ENCODE data around the gene UBTD1. TPM values are rescaled to one million over a fixed set of nuclear protein-coding genes. Genes with fewer than 3 reads are reported as not detected.

Gene UBTD1
- total RNA-seq, 1 donor from 2014 or later, result 37.7 TPM

DNA sequence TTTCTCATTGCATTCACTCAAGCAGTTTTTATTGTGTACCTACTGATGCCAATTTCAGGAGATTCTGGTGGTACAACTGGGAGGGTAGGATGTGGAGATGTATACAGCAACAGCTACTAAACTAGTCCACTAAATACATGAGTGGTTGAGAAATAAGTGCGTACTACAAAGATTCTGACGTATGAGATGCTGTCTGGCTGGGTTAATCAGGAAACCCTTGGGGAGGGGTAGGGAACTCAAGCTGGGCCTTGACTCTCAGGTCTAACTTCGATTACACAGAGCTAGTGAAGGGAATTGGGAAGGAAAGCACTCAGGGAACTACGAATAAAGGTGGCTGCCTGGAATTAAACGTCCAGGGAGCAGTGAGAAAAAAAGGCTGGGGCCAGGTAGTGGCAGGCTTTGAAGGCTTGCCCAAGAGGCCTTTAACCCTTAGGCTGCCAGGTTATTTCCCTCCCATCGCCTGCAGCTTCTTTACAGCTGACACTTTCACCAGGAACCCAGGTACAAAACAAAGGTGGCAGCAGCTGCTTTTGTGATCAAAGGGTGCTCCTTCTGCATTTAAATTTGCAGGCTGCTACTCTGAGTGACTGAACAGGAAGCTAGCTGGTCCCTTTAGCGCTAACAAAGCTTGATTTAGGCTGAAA lies 3.7 kb upstream of the UBTD1 start:
- H3K4me1 ChIP-seq, result peaks cover 53% of the 10 kb centered on the region
- no peak for ATAC-seq
- DNase-seq, result no peak
- H3K27me3 ChIP-seq (ENCODE audit: low read depth), result no peaks in the 10 kb centered on the region
- H3K9me3 ChIP-seq, result no peaks in the 10 kb centered on the region
- peak overlapping the region; percentile 50 for H3K27ac ChIP-seq
- TF ChIP-seq, protein P1, sequence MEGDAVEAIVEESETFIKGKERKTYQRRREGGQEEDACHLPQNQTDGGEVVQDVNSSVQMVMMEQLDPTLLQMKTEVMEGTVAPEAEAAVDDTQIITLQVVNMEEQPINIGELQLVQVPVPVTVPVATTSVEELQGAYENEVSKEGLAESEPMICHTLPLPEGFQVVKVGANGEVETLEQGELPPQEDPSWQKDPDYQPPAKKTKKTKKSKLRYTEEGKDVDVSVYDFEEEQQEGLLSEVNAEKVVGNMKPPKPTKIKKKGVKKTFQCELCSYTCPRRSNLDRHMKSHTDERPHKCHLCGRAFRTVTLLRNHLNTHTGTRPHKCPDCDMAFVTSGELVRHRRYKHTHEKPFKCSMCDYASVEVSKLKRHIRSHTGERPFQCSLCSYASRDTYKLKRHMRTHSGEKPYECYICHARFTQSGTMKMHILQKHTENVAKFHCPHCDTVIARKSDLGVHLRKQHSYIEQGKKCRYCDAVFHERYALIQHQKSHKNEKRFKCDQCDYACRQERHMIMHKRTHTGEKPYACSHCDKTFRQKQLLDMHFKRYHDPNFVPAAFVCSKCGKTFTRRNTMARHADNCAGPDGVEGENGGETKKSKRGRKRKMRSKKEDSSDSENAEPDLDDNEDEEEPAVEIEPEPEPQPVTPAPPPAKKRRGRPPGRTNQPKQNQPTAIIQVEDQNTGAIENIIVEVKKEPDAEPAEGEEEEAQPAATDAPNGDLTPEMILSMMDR (IDR thresholded peaks at IDR 0.05), result no peak
- no peak overlapping the region for H3K4me3 ChIP-seq
- intact Hi-C loops (cut with DNase I), result no loop called here
- no peaks in the 10 kb centered on the region for H3K36me3 ChIP-seq

GRCh38 chr10:97497572-97498075 lies 1.1 kb upstream of the UBTD1 start:
- Histone ChIP-seq H3K9me3 (no peaks in the 10 kb centered on the region), H3K27me3 (ENCODE audit: low read depth) (no peaks in the 10 kb centered on the region), H3K27ac (peak overlapping the region; percentile 91), H3K4me3 (peak overlapping the region; percentile 99), H3K4me1 (peaks cover 57% of the 10 kb centered on the region), H3K36me3 (no peaks in the 10 kb centered on the region)
- TF ChIP-seq, protein P1 (IDR thresholded peaks at IDR 0.05), result no peak
- DNase-seq (peak; percentile 86), ATAC-seq (peak; percentile 37 to 40)
- intact Hi-C loops (cut with DNase I), result no loop called here

DNA sequence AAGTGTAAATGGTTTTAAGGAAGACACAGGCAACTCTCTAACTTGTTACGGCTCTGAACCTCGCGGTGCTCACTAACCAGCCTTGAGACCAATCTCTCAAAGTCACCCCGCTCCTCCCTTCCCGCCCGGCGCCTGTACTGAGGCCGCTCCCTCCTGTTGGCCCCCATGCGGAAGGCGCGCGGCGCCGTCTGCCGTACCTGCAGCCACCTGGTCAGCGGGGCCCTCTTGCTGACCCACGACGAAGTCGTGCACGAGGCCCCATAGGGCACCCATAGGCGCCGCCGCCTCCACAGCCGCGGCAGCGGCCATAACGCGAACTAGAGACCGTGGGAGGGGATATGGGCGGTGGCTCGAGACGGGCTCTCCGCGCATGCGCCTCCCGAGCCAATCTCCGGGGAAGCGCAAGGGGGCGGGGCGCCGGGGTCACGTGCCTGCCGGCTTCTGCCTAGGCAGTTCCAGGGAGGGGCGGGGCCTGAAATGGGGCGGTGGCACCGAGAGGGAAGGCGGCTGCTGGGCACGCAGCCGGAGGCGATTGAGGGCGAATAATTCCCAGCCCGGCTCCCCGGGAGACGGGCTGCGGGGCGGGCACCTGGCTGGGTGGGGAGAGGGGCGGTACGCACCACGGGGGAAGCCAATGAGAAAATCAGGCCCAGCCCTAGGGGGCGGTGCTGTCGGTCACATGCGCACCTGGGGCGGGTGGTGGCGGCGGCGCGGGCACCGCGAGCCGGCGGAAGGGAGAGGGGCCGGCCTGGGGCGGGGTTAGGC lies 466 bp upstream of the UBTD1 start, which contains the start of gene MMS19:
TSS of gene MMS19 (minus strand) at position 347 of the 765 bp plus-strand sequence. CDS start at position 309, 38 bp downstream.
- Histone ChIP-seq H3K27ac (peak within 1 kb of the TSS; percentile 91), H3K36me3 (no peaks in the 10 kb centered on the region), H3K4me3 (peak within 1 kb of the TSS; percentile 99), H3K4me1 (peaks cover 62% of the 10 kb centered on the region), H3K27me3 (ENCODE audit: low read depth) (no peaks in the 10 kb centered on the region), H3K9me3 (no peaks in the 10 kb centered on the region)
- ATAC-seq (peak; percentile 94 to 97), DNase-seq (peak; percentile 100)
- TF ChIP-seq, protein P1 (IDR thresholded peaks at IDR 0.05), result no peak
- intact Hi-C loops (cut with DNase I), result no loop called here

- Histone ChIP-seq H3K27ac (peak overlapping the region; percentile 91), H3K4me3 (peak overlapping the region; percentile 99), H3K27me3 (ENCODE audit: low read depth) (no peaks in the 10 kb centered on the region), H3K4me1 (peaks cover 56% of the 10 kb centered on the region), H3K9me3 (no peaks in the 10 kb centered on the region), H3K36me3 (no peaks in the 10 kb centered on the region)
- intact Hi-C loops (cut with DNase I), result no loop called here
- TF ChIP-seq, protein P1 (IDR thresholded peaks at IDR 0.05), result no peak
- ATAC-seq (no peak), DNase-seq (peak; percentile 81)
Observed at GRCh38 chr10:97499561-97500296, 1.0 kb downstream of the UBTD1 start.

DNA sequence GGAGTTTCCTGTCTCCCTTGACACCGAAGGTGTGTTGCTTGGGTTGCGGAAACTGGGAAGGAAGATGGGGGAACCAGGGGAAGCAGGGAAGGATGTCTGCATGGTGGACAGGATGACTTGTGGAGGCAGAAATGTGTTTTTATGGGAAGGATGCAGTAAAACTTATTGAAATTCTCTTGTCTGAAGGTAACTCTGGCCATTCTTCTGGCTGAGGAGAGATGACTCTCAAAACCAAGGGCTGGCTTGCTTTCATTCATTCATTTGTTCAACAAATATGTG lies 1.5 kb downstream of the UBTD1 start:
- no peaks in the 10 kb centered on the region for H3K9me3 ChIP-seq
- no peak for DNase-seq
- peak overlapping the region; percentile 99 for H3K4me3 ChIP-seq
- H3K36me3 ChIP-seq, result no peaks in the 10 kb centered on the region
- H3K4me1 ChIP-seq, result peaks cover 55% of the 10 kb centered on the region
- H3K27me3 ChIP-seq (ENCODE audit: low read depth), result no peaks in the 10 kb centered on the region
- TF ChIP-seq, protein P1 (IDR thresholded peaks at IDR 0.05), result no peak
- peak overlapping the region; percentile 91 for H3K27ac ChIP-seq
- intact Hi-C loops (cut with DNase I), result no loop called here
- no peak for ATAC-seq
